Natural killer cell (primary cell): ENCODE data around the gene ARSI. TPM values are rescaled to one million over a fixed set of nuclear protein-coding genes. Genes with fewer than 3 reads are reported as not detected.

Experiments used
- ATAC-seq, 3 donors: fragments of 150-1000 bp in 2 of 3; fragments of 200-7000 bp in 1 of 3; cut with Tn5 transposase; 1 replicate in 1 of 3; 2 replicates in 2 of 3; pipeline ENCODE4 v1.10.0; 2021; ENCODE audit warnings: mild to moderate bottlenecking in 2 of 3, moderate library complexity in 2 of 3
- DNase-seq, 2 donors: peaks; one replicate each; pipeline versions ENCODE4 v3.0.0 to v3.0.0-alpha.2; 2013 to 2021; ENCODE audit warnings: mixed read lengths in 1 of 2
- H3K27ac ChIP-seq: one replicate; pipeline ENCODE4 v1.5.1; 2013; ENCODE audit warnings: mild to moderate bottlenecking, low read length
- H3K27me3 ChIP-seq: one replicate; pipeline ENCODE4 v1.6.1; 2013; ENCODE audit warnings: low read length; ENCODE audit not compliant: control insufficient read depth, insufficient read depth
- H3K36me3 ChIP-seq: one replicate; pipeline ENCODE4 v1.6.1; 2013; ENCODE audit warnings: low read length; ENCODE audit not compliant: control insufficient read depth, insufficient read depth
- H3K4me1 ChIP-seq: one replicate; pipeline ENCODE4 v1.6.1; 2013; ENCODE audit warnings: low read length; ENCODE audit not compliant: control insufficient read depth, insufficient read depth
- H3K4me3 ChIP-seq: one replicate; pipeline ENCODE4 v1.5.1; 2013; ENCODE audit warnings: low read length
- H3K9me3 ChIP-seq: one replicate; pipeline ENCODE4 v1.6.1; 2013; ENCODE audit warnings: low read length; ENCODE audit not compliant: control insufficient read depth, insufficient read depth
- H3K27ac Mint-ChIP-seq, 2 donors: one replicate each; pipeline ENCODE4 v1.8.0; 2022; ENCODE audit warnings: mild to moderate bottlenecking in 2 of 2, mixed read lengths in 2 of 2, moderate library complexity in 1 of 2
- H3K27me3 Mint-ChIP-seq, 2 donors: one replicate each; pipeline ENCODE4 v1.8.0; 2022; ENCODE audit warnings: low read depth in 2 of 2, mixed read lengths in 2 of 2
- H3K36me3 Mint-ChIP-seq: one replicate; pipeline ENCODE4 v1.8.0; 2022; ENCODE audit warnings: mixed read lengths
- H3K4me1 Mint-ChIP-seq, 2 donors: one replicate each; pipeline ENCODE4 v1.8.0; 2022; ENCODE audit warnings: mixed read lengths in 2 of 2
- H3K4me3 Mint-ChIP-seq: one replicate; pipeline ENCODE4 v1.8.0; 2022; ENCODE audit warnings: mild to moderate bottlenecking, moderate library complexity, mixed read lengths
- H3K9me3 Mint-ChIP-seq, 2 donors: one replicate each; pipeline ENCODE4 v1.8.0; 2022; ENCODE audit warnings: mixed read lengths in 2 of 2
- WGBS: methylation state at CpG from one replicate; pipeline ENCODE4 v1.1.7; 2013; ENCODE audit warnings: missing lambda C conversion rate; ENCODE audit not compliant: insufficient coverage; 5-methylcytosine and 5-hydroxymethylcytosine counted together
- intact Hi-C: fragments of 100-400 bp; cut with micrococcal nuclease; formaldehyde crosslinking; loops from one replicate; pipeline ENCODE4 v1.14.2; 2022
- total RNA-seq, 4 donors: library from RNA; stranded (reverse); fragments of 120-200 nt in 1 of 4; gene quantifications; one replicate each; pipeline versions ENCODE4 v1.2.3 to v1.2.4, GENCODE V29; 2013 to 2022
- TF ChIP-seq, protein P1 (sequence below): fragments of 200-600 bp; IDR thresholded peaks from one replicate; pipeline ENCODE4 v1.8.0; 2022; ENCODE audit warnings: antibody characterized with exemption

The ARSI gene
- total RNA-seq, 3 donors from 2014 or later (not counting 1 experiment from before 2014, with no cell fraction given), result 0.19 TPM; not detected in 2

- intact Hi-C loops, result no loop called here
- H3K4me1 ChIP-seq, result no peaks in the 10 kb centered on the region
- no peaks in the 10 kb centered on the region for H3K36me3 Mint-ChIP-seq
- TF ChIP-seq, protein P1, sequence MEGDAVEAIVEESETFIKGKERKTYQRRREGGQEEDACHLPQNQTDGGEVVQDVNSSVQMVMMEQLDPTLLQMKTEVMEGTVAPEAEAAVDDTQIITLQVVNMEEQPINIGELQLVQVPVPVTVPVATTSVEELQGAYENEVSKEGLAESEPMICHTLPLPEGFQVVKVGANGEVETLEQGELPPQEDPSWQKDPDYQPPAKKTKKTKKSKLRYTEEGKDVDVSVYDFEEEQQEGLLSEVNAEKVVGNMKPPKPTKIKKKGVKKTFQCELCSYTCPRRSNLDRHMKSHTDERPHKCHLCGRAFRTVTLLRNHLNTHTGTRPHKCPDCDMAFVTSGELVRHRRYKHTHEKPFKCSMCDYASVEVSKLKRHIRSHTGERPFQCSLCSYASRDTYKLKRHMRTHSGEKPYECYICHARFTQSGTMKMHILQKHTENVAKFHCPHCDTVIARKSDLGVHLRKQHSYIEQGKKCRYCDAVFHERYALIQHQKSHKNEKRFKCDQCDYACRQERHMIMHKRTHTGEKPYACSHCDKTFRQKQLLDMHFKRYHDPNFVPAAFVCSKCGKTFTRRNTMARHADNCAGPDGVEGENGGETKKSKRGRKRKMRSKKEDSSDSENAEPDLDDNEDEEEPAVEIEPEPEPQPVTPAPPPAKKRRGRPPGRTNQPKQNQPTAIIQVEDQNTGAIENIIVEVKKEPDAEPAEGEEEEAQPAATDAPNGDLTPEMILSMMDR, result no peak
- 79% methylated on average over 7 of the region's 7 CpGs for WGBS
- ATAC-seq, result no peak
- no peak overlapping the region for H3K4me3 Mint-ChIP-seq
- no peak for DNase-seq
- H3K27ac ChIP-seq, result no peak overlapping the region
- H3K36me3 ChIP-seq, result no peaks in the 10 kb centered on the region
- peaks cover under 1 to 2% of the 10 kb centered on the region in 2 donors for H3K4me1 Mint-ChIP-seq
- no peaks in the 10 kb centered on the region for H3K9me3 ChIP-seq
- H3K9me3 Mint-ChIP-seq, result no peaks in the 10 kb centered on the region
- peaks cover 0 to 8% of the 10 kb centered on the region in 2 donors for H3K27me3 Mint-ChIP-seq
- H3K27me3 ChIP-seq, result no peaks in the 10 kb centered on the region
- H3K4me3 ChIP-seq, result no peak overlapping the region
- H3K27ac Mint-ChIP-seq, result no peak overlapping the region
These were observed 8.4 kb upstream of the ARSI start for GRCh38 chr5:150311015-150311692.

- Histone ChIP-seq H3K4me3 (no peak overlapping the region), H3K4me1 (no peaks in the 10 kb centered on the region), H3K27ac (no peak overlapping the region), H3K36me3 (no peaks in the 10 kb centered on the region), H3K27me3 (no peaks in the 10 kb centered on the region), H3K9me3 (no peaks in the 10 kb centered on the region)
- DNase-seq, result no peak
- H3K4me1 Mint-ChIP-seq, result peaks cover 10 to 11% of the 10 kb centered on the region in 2 donors
- H3K4me3 Mint-ChIP-seq, result no peak overlapping the region
- H3K27me3 Mint-ChIP-seq, result peaks cover 0 to 8% of the 10 kb centered on the region in 2 donors
- 100% methylated on average over 1 of the region's 5 CpGs for WGBS
- H3K9me3 Mint-ChIP-seq, result no peaks in the 10 kb centered on the region
- TF ChIP-seq, protein P1, result no peak
- no peak overlapping the region for H3K27ac Mint-ChIP-seq
- ATAC-seq, result no peak
- no peaks in the 10 kb centered on the region for H3K36me3 Mint-ChIP-seq
- intact Hi-C loops, result no loop called here
These were observed 7.5 kb upstream of the ARSI start for GRCh38 chr5:150310246-150310645.

- Mint-ChIP-seq H3K4me1 (peaks cover 11% of the 10 kb centered on the region in 2 donors), H3K36me3 (no peaks in the 10 kb centered on the region), H3K27me3 (peaks cover 0 to 8% of the 10 kb centered on the region in 2 donors), H3K27ac (no peak overlapping the region), H3K9me3 (no peaks in the 10 kb centered on the region), H3K4me3 (no peak overlapping the region)
- DNase-seq, result no peak
- H3K4me1 ChIP-seq, result no peaks in the 10 kb centered on the region
- no peak overlapping the region for H3K27ac ChIP-seq
- H3K36me3 ChIP-seq, result no peaks in the 10 kb centered on the region
- H3K4me3 ChIP-seq, result no peak overlapping the region
- WGBS, result 73% methylated on average over 1 of the region's 1 CpG
- ATAC-seq, result no peak
- intact Hi-C loops, result no loop called here
- TF ChIP-seq, protein P1, result no peak
- H3K9me3 ChIP-seq, result no peaks in the 10 kb centered on the region
- no peaks in the 10 kb centered on the region for H3K27me3 ChIP-seq
These were observed 7.2 kb upstream of the ARSI start for GRCh38 chr5:150309886-150310239.
